SK-N-SH (cell line): ENCODE results near the gene RORB. TPM values are rescaled to one million over a fixed set of nuclear protein-coding genes. Genes with fewer than 3 reads are reported as not detected.

Experiments
- CTCF ChIA-PET: fragments of 300-600, 350-600 bp; formaldehyde crosslinking; extraction: SDS; loops from one replicate; lab custom pipeline; 2021; lab: Yijun Ruan, JAX
- POLR2A ChIA-PET: fragments of 350-600 bp; sonication (Branson Sonifier 250); formaldehyde crosslinking; extraction: SDS; loops from one replicate; lab custom pipeline; 2020; ENCODE audit warnings: antibody characterized with exemption, inconsistent platforms; lab: Yijun Ruan, JAX
- DNase-seq: peaks from one replicate; pipeline ENCODE4 v3.0.0; 2012
- H2AFZ ChIP-seq: fragments of 200-600 bp; sonication (generic); 2 replicates; pipeline ENCODE4 v1.8.1; 2016; ENCODE audit warnings: antibody characterized with exemption, mild to moderate bottlenecking, low read depth
- H3F3A ChIP-seq: fragments of 200-600 bp; sonication (generic); replicated peaks from 2 replicates; pipeline ENCODE3; 2016; ENCODE audit warnings: antibody characterized with exemption, mild to moderate bottlenecking; ENCODE audit not compliant: insufficient read depth
- H3K27ac ChIP-seq, 2 experiments: fragments of 200-500 bp in 1 of 2; fragments of 200-600 bp in 1 of 2; sonication (Bioruptor generic) in 1 of 2; sonication (generic), shearing (Covaris generic) in 1 of 2; 2 replicates each; pipeline versions ENCODE4 v1.5.1 to v1.6.1; 2014 to 2016; ENCODE audit warnings: low read depth in 2 of 2, inconsistent platforms in 1 of 2, low read length in 1 of 2, mild to moderate bottlenecking in 1 of 2, mixed read lengths in 1 of 2
- H3K27me3 ChIP-seq: fragments of 200-600 bp; sonication (generic), shearing (Covaris generic); 2 replicates; pipeline ENCODE4 v1.6.1; 2016; ENCODE audit warnings: mixed run types; ENCODE audit not compliant: insufficient read depth
- H3K36me3 ChIP-seq, 2 experiments: fragments of 200-500 bp in 1 of 2; fragments of 200-600 bp in 1 of 2; sonication (Bioruptor generic) in 1 of 2; sonication (generic) in 1 of 2; replicated peaks in 1 of 2; 2 replicates each; pipeline versions ENCODE3 to v1.5.1; 2014 to 2016; ENCODE audit warnings: low read length in 1 of 2, mild to moderate bottlenecking in 1 of 2; ENCODE audit not compliant: insufficient read depth in 2 of 2, control insufficient read depth in 1 of 2
- H3K4me1 ChIP-seq, 2 experiments: fragments of 200-500 bp in 1 of 2; fragments of 200-600 bp in 1 of 2; sonication (Bioruptor generic) in 1 of 2; sonication (generic), shearing (Covaris generic) in 1 of 2; 2 replicates each; pipeline versions ENCODE4 v1.5.1 to v1.6.1; 2014 to 2016; ENCODE audit warnings: low read depth in 1 of 2, low read length in 1 of 2, mixed run types in 1 of 2; ENCODE audit not compliant: insufficient read depth in 2 of 2, control insufficient read depth in 1 of 2
- H3K4me2 ChIP-seq: fragments of 200-600 bp; sonication (generic), shearing (Covaris generic); 2 replicates; pipeline ENCODE4 v1.6.1; 2017; ENCODE audit warnings: mixed run types
- H3K4me3 ChIP-seq, 2 experiments: fragments of 200-500 bp in 1 of 2; fragments of 200-600 bp in 1 of 2; sonication (Bioruptor generic) in 1 of 2; sonication (generic), shearing (Covaris generic) in 1 of 2; 2 replicates each; pipeline versions ENCODE4 v1.5.1 to v1.8.1; 2014 to 2016; ENCODE audit warnings: low read depth in 2 of 2, inconsistent platforms in 1 of 2, low read length in 1 of 2, mild to moderate bottlenecking in 1 of 2, mixed read lengths in 1 of 2, moderate library complexity in 1 of 2
- H3K79me2 ChIP-seq: fragments of 200-600 bp; sonication (generic); 2 replicates; pipeline ENCODE4 v1.8.1; 2017; ENCODE audit warnings: mild to moderate bottlenecking; ENCODE audit not compliant: insufficient read depth
- H3K9ac ChIP-seq: fragments of 200-600 bp; sonication (generic); 2 replicates; pipeline ENCODE4 v1.6.1; 2017; ENCODE audit warnings: mixed run types
- H3K9me2 ChIP-seq: fragments of 200-600 bp; sonication (generic); 2 replicates; pipeline ENCODE4 v1.6.1; 2017; ENCODE audit warnings: mixed run types
- H3K9me3 ChIP-seq: fragments of 200-600 bp; sonication (generic); 2 replicates; pipeline ENCODE4 v1.6.1; 2017; ENCODE audit warnings: mixed run types, mild to moderate bottlenecking, moderate library complexity
- H4K20me1 ChIP-seq: fragments of 200-600 bp; sonication (generic); 2 replicates; pipeline ENCODE4 v1.6.1; 2017; ENCODE audit warnings: mild to moderate bottlenecking, mixed run types; ENCODE audit not compliant: insufficient read depth
- CTCF ChIP-seq: fragments of 200-600 bp; sonication (generic); IDR thresholded peaks from 2 replicates; pipeline ENCODE4 v1.6.1; 2017; ENCODE audit warnings: antibody characterized with exemption, mild to moderate bottlenecking, moderate library complexity
- ELF1 ChIP-seq: IDR thresholded peaks from 2 replicates; pipeline ENCODE4 v1.4.0; 2012
- EP300 ChIP-seq, 2 experiments: IDR thresholded peaks; 2 replicates each; pipeline versions ENCODE4 v1.4.0 to v1.6.1; 2012; ENCODE audit warnings: borderline replicate concordance in 1 of 2, low read depth in 1 of 2, low read length in 1 of 2
- EZH2phosphoT487 ChIP-seq: fragments of 200-600 bp; sonication (generic); IDR thresholded peaks from 2 replicates; pipeline ENCODE4 v1.6.1; 2017; ENCODE audit warnings: low read depth, mixed run types, mild to moderate bottlenecking, antibody characterized with exemption, moderate library complexity, borderline replicate concordance
- FOSL2 ChIP-seq: IDR thresholded peaks from 2 replicates; pipeline ENCODE4 v1.4.0; 2012; ENCODE audit warnings: low read depth, mild to moderate bottlenecking, moderate library complexity, borderline replicate concordance
- FOXJ3 ChIP-seq: sonication (generic); formaldehyde crosslinking; IDR thresholded peaks from 2 replicates; pipeline ENCODE4 v1.5.1; 2020; ENCODE audit warnings: mild to moderate bottlenecking, missing genetic modification reagents
- GABPA ChIP-seq: IDR thresholded peaks from 2 replicates; pipeline ENCODE4 v1.4.0; 2012; ENCODE audit warnings: low read depth, mild to moderate bottlenecking
- GATA2 ChIP-seq: sonication (generic); formaldehyde crosslinking; IDR thresholded peaks from 2 replicates; pipeline ENCODE4 v1.5.0; 2020; ENCODE audit warnings: mild to moderate bottlenecking, missing genetic modification reagents
- IRF3 ChIP-seq: fragments of 150-350 bp; IDR thresholded peaks from 2 replicates; pipeline ENCODE4 v1.6.1; 2016; ENCODE audit warnings: mild to moderate bottlenecking, low read depth, low read length
- JUND ChIP-seq: IDR thresholded peaks from 2 replicates; pipeline ENCODE4 v1.4.0; 2012
- MAX ChIP-seq: IDR thresholded peaks from 2 replicates; pipeline ENCODE4 v1.4.0; 2012; ENCODE audit warnings: low read depth
- MXI1 ChIP-seq: IDR thresholded peaks from 2 replicates; pipeline ENCODE4 v1.6.1; 2012; ENCODE audit warnings: mild to moderate bottlenecking, low read depth, low read length, improper control_type of control experiment
- NRF1 ChIP-seq: IDR thresholded peaks from 2 replicates; pipeline ENCODE4 v1.6.1; 2012; ENCODE audit warnings: low read depth, mild to moderate bottlenecking, low read length
- PBX3 ChIP-seq: IDR thresholded peaks from 2 replicates; pipeline ENCODE4; 2012
- RFX5 ChIP-seq: IDR thresholded peaks from 2 replicates; pipeline ENCODE4 v1.6.1; 2012; ENCODE audit warnings: mild to moderate bottlenecking, improper control_type of control experiment, low read length
- RXRA ChIP-seq: IDR thresholded peaks from 2 replicates; pipeline ENCODE4 v1.4.0; 2012; ENCODE audit warnings: low read depth, mild to moderate bottlenecking, borderline replicate concordance
- SIN3A ChIP-seq: IDR thresholded peaks from 2 replicates; pipeline ENCODE4 v1.6.1; 2012; ENCODE audit warnings: low read depth, mild to moderate bottlenecking, low read length, moderate library complexity, borderline replicate concordance
- SMC3 ChIP-seq: IDR thresholded peaks from 2 replicates; pipeline ENCODE4 v1.6.1; 2012; ENCODE audit warnings: low read depth, low read length, improper control_type of control experiment
- TCF12 ChIP-seq: IDR thresholded peaks from 2 replicates; pipeline ENCODE4 v1.4.0; 2012
- USF1 ChIP-seq: IDR thresholded peaks from 2 replicates; pipeline ENCODE4 v1.4.0; 2012; ENCODE audit warnings: low read depth, borderline replicate concordance
- YY1 ChIP-seq: IDR thresholded peaks from 2 replicates; pipeline ENCODE4 v1.4.0; 2012; ENCODE audit warnings: low read depth, mild to moderate bottlenecking
- ZBTB33 ChIP-seq: IDR thresholded peaks from 2 replicates; pipeline ENCODE4 v1.4.0; 2012; ENCODE audit warnings: low read depth, borderline replicate concordance
- WGBS: methylation state at CpG from one replicate; pipeline ENCODE4 v1.1.6; 2017; ENCODE audit warnings: low lambda C conversion rate; 5-methylcytosine and 5-hydroxymethylcytosine counted together
- polyA plus RNA-seq, 3 experiments: library from polyadenylated mRNA; depleted of rRNA; stranded (reverse); fragments of >200 nt; gene quantifications; 2 replicates each; pipeline ENCODE4 v1.2.3, GENCODE V29; 2012

Gene RORB
- polyA plus RNA-seq, 1 of the 3 experiments (the other 2 are of a cell fraction) = 0.13 TPM

- no peaks in the 10 kb centered on the region for H3K79me2 ChIP-seq
- H3K9me2 ChIP-seq = no peaks in the 10 kb centered on the region
- no peak overlapping the region for H2AFZ ChIP-seq
- H3F3A ChIP-seq = no peaks in the 10 kb centered on the region
- no peak overlapping the region for H3K9ac ChIP-seq
- 51% methylated on average over 5 of the region's 5 CpGs for WGBS
- H3K27ac ChIP-seq = no peak overlapping the region
- POLR2A ChIA-PET = no interaction called here
- TF ChIP-seq MXI1 (no peak), CTCF (no peak), SMC3 (no peak), TCF12 (no peak), RXRA (no peak), IRF3 (no peak), YY1 (no peak), EP300 (IDR thresholded peaks at IDR 0.05; ENCODE audit: borderline replicate concordance in 1 of 2, low read depth in 1 of 2, low read length in 1 of 2) (no peak), RFX5 (no peak), FOXJ3 (CRISPR knock-in tag) (no peak), NRF1 (no peak), USF1 (no peak), MAX (no peak), SIN3A (no peak), GABPA (no peak)
- TF ChIP-seq, all 33 proteins: peak for 0
- no peaks in the 10 kb centered on the region for H3K9me3 ChIP-seq
- DNase-seq = no peak
- no peak overlapping the region for H3K4me3 ChIP-seq
- H3K27me3 ChIP-seq = no peaks in the 10 kb centered on the region
- no peaks in the 10 kb centered on the region for H4K20me1 ChIP-seq
- CTCF ChIA-PET = interaction anchor here (0.6 to 2.8 kb wide), 3 partner anchors 9 to 715 kb away, joined by 3 to 8 read pairs (median 8); no protein-coding TSS in a partner anchor
- H3K36me3 ChIP-seq = no peaks in the 10 kb centered on the region
- peaks cover 0 to 22% of the 10 kb centered on the region in 2 experiments; a peak in 2 of 4 replicates for H3K4me1 ChIP-seq
- H3K4me2 ChIP-seq = no peak overlapping the region
Observed at GRCh38 chr9:74557571-74557970, 60.4 kb downstream of the RORB start.

GRCh38 chr9:74562611-74563010, 65.5 kb downstream of the RORB start:
- H3K4me2 ChIP-seq = no peak overlapping the region
- H3K4me3 ChIP-seq = no peak overlapping the region
- H3K27me3 ChIP-seq = no peaks in the 10 kb centered on the region
- no peaks in the 10 kb centered on the region for H3K9me3 ChIP-seq
- no peak overlapping the region for H3K27ac ChIP-seq
- H3K9me2 ChIP-seq = no peaks in the 10 kb centered on the region
- POLR2A ChIA-PET = no interaction called here
- H3K4me1 ChIP-seq = no peaks in the 10 kb centered on the region; a peak in 1 of 4 replicates
- no peaks in the 10 kb centered on the region for H3K79me2 ChIP-seq
- H4K20me1 ChIP-seq = no peaks in the 10 kb centered on the region
- CTCF ChIA-PET = no interaction called here
- H3F3A ChIP-seq = no peaks in the 10 kb centered on the region
- DNase-seq = no peak
- H2AFZ ChIP-seq = no peak overlapping the region
- H3K36me3 ChIP-seq = no peaks in the 10 kb centered on the region
- H3K9ac ChIP-seq = no peak overlapping the region
- TF ChIP-seq EZH2phosphoT487 (no peak), TCF12 (no peak), FOXJ3 (CRISPR knock-in tag) (no peak), ZBTB33 (no peak), JUND (no peak), USF1 (no peak), GATA2 (CRISPR knock-in tag) (no peak), FOSL2 (no peak), PBX3 (no peak), ELF1 (no peak), YY1 (no peak)
